Thoracic aorta (tissue), 2 donors: ENCODE data around the gene PIEZO2. TPM values are rescaled to one million over a fixed set of nuclear protein-coding genes. Genes with fewer than 3 reads are reported as not detected.

Experiments used
- ATAC-seq: fragments of 150-250 bp; one replicate; pipeline ENCODE4 v1.8.0; 2017; ENCODE audit warnings: low read depth; ENCODE audit not compliant: insufficient number of reproducible peaks, low FRiP score
- DNase-seq: peaks from one replicate; pipeline ENCODE4 v3.0.0-alpha.2; 2020; ENCODE audit warnings: low spot score
- H3K27ac ChIP-seq, 2 donors: fragments of 200-600 bp; sonication (generic); 1 replicate in 1 of 2; 2 replicates in 1 of 2; pipeline ENCODE4 v1.5.1; 2016; ENCODE audit warnings: mild to moderate bottlenecking in 2 of 2, moderate library complexity in 2 of 2
- H3K27me3 ChIP-seq: fragments of 200-600 bp; sonication (generic); replicated peaks from 2 replicates; pipeline ENCODE4 v1.6.0; 2016; ENCODE audit warnings: mild to moderate bottlenecking; ENCODE audit not compliant: insufficient read depth
- H3K36me3 ChIP-seq: fragments of 200-600 bp; sonication (generic); one replicate; pipeline ENCODE4 v1.5.1; 2016
- H3K4me1 ChIP-seq, 2 donors: fragments of 200-600 bp; sonication (generic); 1 replicate in 1 of 2; 2 replicates in 1 of 2; pipeline versions ENCODE4 v1.5.1 to v1.6.0; 2016; ENCODE audit warnings: low read depth in 2 of 2, mild to moderate bottlenecking in 1 of 2; ENCODE audit not compliant: control insufficient read depth in 1 of 2
- H3K4me3 ChIP-seq: fragments of 200-600 bp; sonication (generic); 2 replicates; pipeline ENCODE4 v1.5.1; 2016; ENCODE audit warnings: mild to moderate bottlenecking
- H3K9me3 ChIP-seq: fragments of 200-600 bp; sonication (generic); 2 replicates; pipeline ENCODE4 v1.5.1; 2016
- CTCF ChIP-seq: fragments of 200-600 bp; sonication (generic); IDR thresholded peaks from one replicate; pipeline ENCODE4 v1.5.1; 2019; ENCODE audit warnings: antibody characterized with exemption
- total RNA-seq, 2 donors: library from RNA; depleted of rRNA; stranded (reverse); fragments of >200 nt; gene quantifications; one replicate each; pipeline versions ENCODE4 v1.1.0 to v1.2.3, GENCODE V29; 2016

Gene PIEZO2
- total RNA-seq, 2 donors from 2014 or later = 8.3 to 10.3 TPM

GRCh38 chr18:11033503-11033902, 115.9 kb downstream of the PIEZO2 start:
- H3K27ac ChIP-seq = no peak overlapping the region
- TF ChIP-seq CTCF = no peak
- H3K4me3 ChIP-seq = no peak overlapping the region
- no peaks in the 10 kb centered on the region for H3K27me3 ChIP-seq
- no peak for ATAC-seq
- DNase-seq = no peak
- peaks cover 0 to 6% of the 10 kb centered on the region in 2 donors for H3K4me1 ChIP-seq
- no peaks in the 10 kb centered on the region for H3K9me3 ChIP-seq
- no peaks in the 10 kb centered on the region for H3K36me3 ChIP-seq

GRCh38 chr18:11031966-11032365, 117.4 kb downstream of the PIEZO2 start:
- Histone ChIP-seq H3K27ac (no peak overlapping the region), H3K27me3 (no peaks in the 10 kb centered on the region), H3K4me3 (no peak overlapping the region), H3K36me3 (no peaks in the 10 kb centered on the region), H3K9me3 (no peaks in the 10 kb centered on the region), H3K4me1 (peaks cover 0 to 6% of the 10 kb centered on the region in 2 donors)
- no peak for ATAC-seq
- TF ChIP-seq CTCF = no peak
- DNase-seq = no peak

GRCh38 chr18:11029021-11029420, 120.3 kb downstream of the PIEZO2 start:
- no peak for ATAC-seq
- H3K27me3 ChIP-seq = no peaks in the 10 kb centered on the region
- H3K36me3 ChIP-seq = no peaks in the 10 kb centered on the region
- no peak for DNase-seq
- no peaks in the 10 kb centered on the region for H3K9me3 ChIP-seq
- TF ChIP-seq CTCF = no peak
- H3K27ac ChIP-seq = no peak overlapping the region
- no peak overlapping the region for H3K4me3 ChIP-seq
- H3K4me1 ChIP-seq = peaks cover 0 to 6% of the 10 kb centered on the region in 2 donors

- Histone ChIP-seq H3K27me3 (no peaks in the 10 kb centered on the region), H3K36me3 (no peaks in the 10 kb centered on the region), H3K4me3 (no peak overlapping the region), H3K4me1 (peaks cover 0 to 6% of the 10 kb centered on the region in 2 donors), H3K9me3 (no peaks in the 10 kb centered on the region), H3K27ac (no peak overlapping the region)
- no peak for DNase-seq
- TF ChIP-seq CTCF = no peak
- no peak for ATAC-seq
Observed at GRCh38 chr18:11027862-11028261, 121.5 kb downstream of the PIEZO2 start.

- ATAC-seq = no peak
- no peaks in the 10 kb centered on the region for H3K27me3 ChIP-seq
Observed at GRCh38 chr18:11025671-11026070, 123.7 kb downstream of the PIEZO2 start.

More at GRCh38 chr18:11025671-11026070, 123.7 kb downstream of the PIEZO2 start:
- H3K4me3 ChIP-seq = no peak overlapping the region
- H3K9me3 ChIP-seq = no peaks in the 10 kb centered on the region
- H3K27ac ChIP-seq = no peak overlapping the region
- no peak for TF ChIP-seq CTCF
- peaks cover 0 to 6% of the 10 kb centered on the region in 2 donors for H3K4me1 ChIP-seq
- DNase-seq = no peak
- H3K36me3 ChIP-seq = no peaks in the 10 kb centered on the region
